ENCODE measurements around the gene KRT80.
"Not testable (repeated sequence)": the region's sequence is repeated elsewhere in the genome, so short reads cannot be mapped to it uniquely, and the experiment has no call there.

Gene KRT80

GRCh38 chr12:52191841-52192791, at the start of gene KRT80:
TSS of gene KRT80 (minus strand) at chr12:52192014. CDS start at chr12:52191902, 112 bp downstream.
- H3K4me3 ChIP-seq (ENCODE audit: low read depth, low read length), result no peak within 1 kb of the TSS
- in situ Hi-C loops (cut with HindIII; ENCODE audit: low sequenced_read_pairs), result no loop called here
- TF ChIP-seq CTCF (IDR thresholded peaks at IDR 0.05; ENCODE audit: low read depth, low read length), result no peak
- peak; percentile 98 for DNase-seq (ENCODE audit: low read depth, low spot score)

GRCh38 chr12:52241205-52241842, 49.5 kb upstream of the KRT80 start:
- in situ Hi-C loops (cut with HindIII; ENCODE audit: low sequenced_read_pairs), result no loop called here

GRCh38 chr12:52240247-52240646, 48.4 kb upstream of the KRT80 start:
- H3K4me3 ChIP-seq (ENCODE audit: low read depth, low read length); DNase-seq (ENCODE audit: low read depth, low spot score); in situ Hi-C loops (cut with HindIII; ENCODE audit: low sequenced_read_pairs): not testable (repeated sequence)

More at GRCh38 chr12:52241205-52241842, 49.5 kb upstream of the KRT80 start:
- no peak for TF ChIP-seq CTCF (IDR thresholded peaks at IDR 0.05; ENCODE audit: low read depth, low read length)
- DNase-seq (ENCODE audit: low read depth, low spot score), result no peak
- no peak overlapping the region for H3K4me3 ChIP-seq (ENCODE audit: low read depth, low read length)

- no peak for DNase-seq (ENCODE audit: low read depth, low spot score)
- no peak for TF ChIP-seq CTCF (IDR thresholded peaks at IDR 0.05; ENCODE audit: low read depth, low read length)
- H3K4me3 ChIP-seq (ENCODE audit: low read depth, low read length), result no peak overlapping the region
- in situ Hi-C loops (cut with HindIII; ENCODE audit: low sequenced_read_pairs), result no loop called here
Observed at GRCh38 chr12:52239767-52240166, 48.0 kb upstream of the KRT80 start.

GRCh38 chr12:52238916-52239646, 47.3 kb upstream of the KRT80 start:
- in situ Hi-C loops (cut with HindIII; ENCODE audit: low sequenced_read_pairs), result no loop called here
- no peak overlapping the region for H3K4me3 ChIP-seq (ENCODE audit: low read depth, low read length)
- no peak for DNase-seq (ENCODE audit: low read depth, low spot score)
- TF ChIP-seq CTCF (IDR thresholded peaks at IDR 0.05; ENCODE audit: low read depth, low read length), result no peak

GRCh38 chr12:52238207-52238840, 46.5 kb upstream of the KRT80 start:
- in situ Hi-C loops (cut with HindIII; ENCODE audit: low sequenced_read_pairs), result no loop called here
- no peak for DNase-seq (ENCODE audit: low read depth, low spot score)
- no peak for TF ChIP-seq CTCF (IDR thresholded peaks at IDR 0.05; ENCODE audit: low read depth, low read length)
- H3K4me3 ChIP-seq (ENCODE audit: low read depth, low read length), result no peak overlapping the region
